Measurements from ENCODE around the gene ATE1.
A peak's percentile ranks its signal among the peaks of the same experiment; 100 is the strongest.

ATE1 gene

GRCh38 chr10:121889212-121889611, 38.6 kb downstream of the ATE1 start:
- Mint-ChIP-seq H3K27me3 (no peaks in the 10 kb centered on the region), H3K36me3 (ENCODE audit: insufficient read depth) (peaks cover 12% of the 10 kb centered on the region), H3K9me3 (no peaks in the 10 kb centered on the region), H3K27ac (ENCODE audit: low read depth) (no peak overlapping the region), H3K4me3 (no peak overlapping the region), H3K4me1 (no peaks in the 10 kb centered on the region)
- ATAC-seq (replicated peaks; ENCODE audit: extremely low read depth, poor library complexity, severe bottlenecking) (no peak), DNase-seq (ENCODE audit: low spot score in 2 of 2) (no peak)

- Mint-ChIP-seq H3K27me3 (no peaks in the 10 kb centered on the region), H3K9me3 (no peaks in the 10 kb centered on the region), H3K27ac (ENCODE audit: low read depth) (no peak overlapping the region), H3K4me3 (no peak overlapping the region), H3K36me3 (ENCODE audit: insufficient read depth) (peaks cover 13% of the 10 kb centered on the region), H3K4me1 (no peaks in the 10 kb centered on the region)
- DNase-seq (ENCODE audit: low spot score in 2 of 2) (no peak), ATAC-seq (replicated peaks; ENCODE audit: extremely low read depth, poor library complexity, severe bottlenecking) (no peak)
These were observed 40.7 kb downstream of the ATE1 start for GRCh38 chr10:121886997-121887622.

- no peaks in the 10 kb centered on the region for H3K4me1 Mint-ChIP-seq
- peaks cover 15% of the 10 kb centered on the region for H3K36me3 Mint-ChIP-seq (ENCODE audit: insufficient read depth)
- H3K27ac Mint-ChIP-seq (ENCODE audit: low read depth): no peak overlapping the region
- ATAC-seq (replicated peaks; ENCODE audit: extremely low read depth, poor library complexity, severe bottlenecking) (no peak), DNase-seq (ENCODE audit: low spot score in 2 of 2) (no peak)
- H3K9me3 Mint-ChIP-seq: no peaks in the 10 kb centered on the region
- no peaks in the 10 kb centered on the region for H3K27me3 Mint-ChIP-seq
- H3K4me3 Mint-ChIP-seq: no peak overlapping the region
These were observed 41.6 kb downstream of the ATE1 start for GRCh38 chr10:121886181-121886580.

- no peaks in the 10 kb centered on the region for H3K27me3 Mint-ChIP-seq
- H3K4me3 Mint-ChIP-seq: no peak overlapping the region
- no peak overlapping the region for H3K27ac Mint-ChIP-seq (ENCODE audit: low read depth)
- peaks cover 13% of the 10 kb centered on the region for H3K36me3 Mint-ChIP-seq (ENCODE audit: insufficient read depth)
- DNase-seq (ENCODE audit: low spot score in 2 of 2) (no peak), ATAC-seq (replicated peaks; ENCODE audit: extremely low read depth, poor library complexity, severe bottlenecking) (no peak)
- no peaks in the 10 kb centered on the region for H3K9me3 Mint-ChIP-seq
- H3K4me1 Mint-ChIP-seq: peaks cover 6% of the 10 kb centered on the region
These were observed 46.9 kb downstream of the ATE1 start for GRCh38 chr10:121880895-121881294.

- DNase-seq (ENCODE audit: low spot score in 2 of 2) (no peak), ATAC-seq (replicated peaks; ENCODE audit: extremely low read depth, poor library complexity, severe bottlenecking) (no peak)
- peaks cover 6% of the 10 kb centered on the region for H3K4me1 Mint-ChIP-seq
- no peak overlapping the region for H3K4me3 Mint-ChIP-seq
- H3K36me3 Mint-ChIP-seq (ENCODE audit: insufficient read depth): peaks cover 13% of the 10 kb centered on the region
- H3K27ac Mint-ChIP-seq (ENCODE audit: low read depth): no peak overlapping the region
- no peaks in the 10 kb centered on the region for H3K9me3 Mint-ChIP-seq
- no peaks in the 10 kb centered on the region for H3K27me3 Mint-ChIP-seq
These were observed 48.4 kb downstream of the ATE1 start for GRCh38 chr10:121879476-121879875.

GRCh38 chr10:121873236-121873635, 54.6 kb downstream of the ATE1 start:
- Mint-ChIP-seq H3K27ac (ENCODE audit: low read depth) (no peak overlapping the region), H3K9me3 (no peaks in the 10 kb centered on the region), H3K4me3 (no peak overlapping the region), H3K4me1 (no peaks in the 10 kb centered on the region), H3K36me3 (ENCODE audit: insufficient read depth) (peaks cover 11% of the 10 kb centered on the region), H3K27me3 (no peaks in the 10 kb centered on the region)
- no peak for DNase-seq (ENCODE audit: low spot score in 2 of 2)
- ATAC-seq (replicated peaks; ENCODE audit: extremely low read depth, poor library complexity, severe bottlenecking): no peak

GRCh38 chr10:121870413-121870812, 57.4 kb downstream of the ATE1 start:
- DNase-seq (ENCODE audit: low spot score in 2 of 2): no peak
- Mint-ChIP-seq H3K9me3 (no peaks in the 10 kb centered on the region), H3K36me3 (ENCODE audit: insufficient read depth) (peaks cover 14% of the 10 kb centered on the region), H3K4me1 (peaks cover 5% of the 10 kb centered on the region), H3K27ac (ENCODE audit: low read depth) (peak overlapping the region; percentile 45), H3K27me3 (no peaks in the 10 kb centered on the region), H3K4me3 (no peak overlapping the region)
- ATAC-seq (replicated peaks; ENCODE audit: extremely low read depth, poor library complexity, severe bottlenecking): no peak

GRCh38 chr10:121865554-121865953, 62.3 kb downstream of the ATE1 start:
- Mint-ChIP-seq H3K27me3 (no peaks in the 10 kb centered on the region), H3K4me3 (no peak overlapping the region), H3K36me3 (ENCODE audit: insufficient read depth) (peaks cover 21% of the 10 kb centered on the region), H3K4me1 (peaks cover 11% of the 10 kb centered on the region), H3K27ac (ENCODE audit: low read depth) (no peak overlapping the region), H3K9me3 (no peaks in the 10 kb centered on the region)
- ATAC-seq (replicated peaks; ENCODE audit: extremely low read depth, poor library complexity, severe bottlenecking): no peak
- no peak for DNase-seq (ENCODE audit: low spot score in 2 of 2)

- no peak overlapping the region for H3K27ac Mint-ChIP-seq (ENCODE audit: low read depth)
- H3K36me3 Mint-ChIP-seq (ENCODE audit: insufficient read depth): peaks cover 19% of the 10 kb centered on the region
- no peaks in the 10 kb centered on the region for H3K9me3 Mint-ChIP-seq
- peaks cover 11% of the 10 kb centered on the region for H3K4me1 Mint-ChIP-seq
- no peak overlapping the region for H3K4me3 Mint-ChIP-seq
- ATAC-seq (replicated peaks; ENCODE audit: extremely low read depth, poor library complexity, severe bottlenecking): no peak
- H3K27me3 Mint-ChIP-seq: no peaks in the 10 kb centered on the region
- no peak for DNase-seq (ENCODE audit: low spot score in 2 of 2)
These were observed 63.2 kb downstream of the ATE1 start for GRCh38 chr10:121864653-121865052.

GRCh38 chr10:121864168-121864567, 63.7 kb downstream of the ATE1 start:
- no peaks in the 10 kb centered on the region for H3K27me3 Mint-ChIP-seq
- ATAC-seq (replicated peaks; ENCODE audit: extremely low read depth, poor library complexity, severe bottlenecking) (no peak), DNase-seq (ENCODE audit: low spot score in 2 of 2) (no peak)
- H3K9me3 Mint-ChIP-seq: no peaks in the 10 kb centered on the region
- H3K4me3 Mint-ChIP-seq: no peak overlapping the region
- H3K27ac Mint-ChIP-seq (ENCODE audit: low read depth): no peak overlapping the region
- H3K36me3 Mint-ChIP-seq (ENCODE audit: insufficient read depth): peaks cover 16% of the 10 kb centered on the region
- peaks cover 11% of the 10 kb centered on the region for H3K4me1 Mint-ChIP-seq

GRCh38 chr10:121862649-121863048, 65.2 kb downstream of the ATE1 start:
- no peak overlapping the region for H3K4me3 Mint-ChIP-seq
- peaks cover 9% of the 10 kb centered on the region for H3K36me3 Mint-ChIP-seq (ENCODE audit: insufficient read depth)
- H3K27me3 Mint-ChIP-seq: no peaks in the 10 kb centered on the region
- no peak overlapping the region for H3K27ac Mint-ChIP-seq (ENCODE audit: low read depth)
- no peak for ATAC-seq (replicated peaks; ENCODE audit: extremely low read depth, poor library complexity, severe bottlenecking)
- DNase-seq (ENCODE audit: low spot score in 2 of 2): no peak
- peaks cover 11% of the 10 kb centered on the region for H3K4me1 Mint-ChIP-seq
- H3K9me3 Mint-ChIP-seq: no peaks in the 10 kb centered on the region

GRCh38 chr10:121862042-121862441, 65.8 kb downstream of the ATE1 start:
- Mint-ChIP-seq H3K4me1 (peaks cover 6% of the 10 kb centered on the region), H3K27me3 (no peaks in the 10 kb centered on the region), H3K27ac (ENCODE audit: low read depth) (peak overlapping the region; percentile 1), H3K36me3 (ENCODE audit: insufficient read depth) (peaks cover 9% of the 10 kb centered on the region), H3K9me3 (no peaks in the 10 kb centered on the region), H3K4me3 (no peak overlapping the region)
- DNase-seq (ENCODE audit: low spot score in 2 of 2) (no peak), ATAC-seq (replicated peaks; ENCODE audit: extremely low read depth, poor library complexity, severe bottlenecking) (no peak)

GRCh38 chr10:121860810-121861209, 67.0 kb downstream of the ATE1 start:
- ATAC-seq (replicated peaks; ENCODE audit: extremely low read depth, poor library complexity, severe bottlenecking) (no peak), DNase-seq (ENCODE audit: low spot score in 2 of 2) (no peak)
- H3K9me3 Mint-ChIP-seq: no peaks in the 10 kb centered on the region
- no peak overlapping the region for H3K27ac Mint-ChIP-seq (ENCODE audit: low read depth)
- H3K27me3 Mint-ChIP-seq: no peaks in the 10 kb centered on the region
- no peak overlapping the region for H3K4me3 Mint-ChIP-seq
- H3K4me1 Mint-ChIP-seq: peaks cover 6% of the 10 kb centered on the region
- peaks cover 6% of the 10 kb centered on the region for H3K36me3 Mint-ChIP-seq (ENCODE audit: insufficient read depth)
